Natural killer cell treated with Interleukin-12 subunit alpha and Interleukin-12 subunit beta and Interleukin-15 and Interleukin-18, amount 100 ng/mL, for 72 hours (primary cell): ENCODE results near the gene SPA17. TPM values are rescaled to one million over a fixed set of nuclear protein-coding genes. Genes with fewer than 3 reads are reported as not detected.
A peak's percentile ranks its signal among the peaks of the same experiment; 100 is the strongest.

Experiments used
- ATAC-seq, 2 donors: fragments of 150-1000 bp; cut with Tn5 transposase in 1 of 2; sonication (Bioruptor Pico), chemical (Tn5 transposase) in 1 of 2; 2 replicates each; pipeline ENCODE4 v1.10.0; 2021
- DNase-seq: peaks from one replicate; pipeline ENCODE4 v3.0.0; 2022; ENCODE audit warnings: low spot score
- H3K27ac Mint-ChIP-seq, 2 donors: 1 replicate in 1 of 2; 2 replicates in 1 of 2; pipeline ENCODE4 v1.8.0; 2022; ENCODE audit warnings: mixed read lengths in 2 of 2, mild to moderate bottlenecking in 1 of 2, moderate library complexity in 1 of 2
- H3K27me3 Mint-ChIP-seq, 2 donors: 1 replicate in 1 of 2; 2 replicates in 1 of 2; pipeline ENCODE4 v1.8.0; 2022; ENCODE audit warnings: mixed read lengths in 2 of 2
- H3K36me3 Mint-ChIP-seq: one replicate; pipeline ENCODE4 v1.8.0; 2022; ENCODE audit warnings: mixed read lengths
- H3K4me1 Mint-ChIP-seq, 2 donors: 1 replicate in 1 of 2; 2 replicates in 1 of 2; pipeline ENCODE4 v1.8.0; 2022; ENCODE audit warnings: low read depth in 2 of 2, mixed read lengths in 2 of 2, mild to moderate bottlenecking in 1 of 2
- H3K4me3 Mint-ChIP-seq: one replicate; pipeline ENCODE4 v1.8.0; 2022; ENCODE audit warnings: mixed read lengths
- H3K9me3 Mint-ChIP-seq: 2 replicates; pipeline ENCODE4 v1.8.0; 2022; ENCODE audit warnings: mixed read lengths
- total RNA-seq, 2 donors: library from RNA; stranded (reverse); gene quantifications; one replicate each; pipeline ENCODE4 v1.2.3, GENCODE V29; 2022

The SPA17 gene
- total RNA-seq, 2 donors from 2014 or later: 1.1 to 1.8 TPM

- DNase-seq (no peak), ATAC-seq (no peak)
- H3K9me3 Mint-ChIP-seq: no peaks in the 10 kb centered on the region
- no peaks in the 10 kb centered on the region for H3K36me3 Mint-ChIP-seq
- peak overlapping the region; percentile 76 to 92 for H3K27ac Mint-ChIP-seq
- H3K27me3 Mint-ChIP-seq: peaks cover 2 to 9% of the 10 kb centered on the region in 2 donors
- H3K4me3 Mint-ChIP-seq: peak overlapping the region; percentile 81
- peaks cover 12 to 23% of the 10 kb centered on the region in 2 donors for H3K4me1 Mint-ChIP-seq
Measured at GRCh38 chr11:124674571-124674970, 867 bp downstream of the SPA17 start.

GRCh38 chr11:124676386-124676785, 2.7 kb downstream of the SPA17 start:
- Mint-ChIP-seq H3K27ac (no peak overlapping the region), H3K9me3 (no peaks in the 10 kb centered on the region), H3K27me3 (peaks cover 6 to 17% of the 10 kb centered on the region in 2 donors), H3K36me3 (no peaks in the 10 kb centered on the region), H3K4me3 (no peak overlapping the region), H3K4me1 (peaks cover 12 to 23% of the 10 kb centered on the region in 2 donors)
- ATAC-seq (no peak), DNase-seq (no peak)

- Mint-ChIP-seq H3K9me3 (peaks cover 2% of the 10 kb centered on the region), H3K27me3 (peaks cover 6 to 27% of the 10 kb centered on the region in 2 donors), H3K27ac (no peak overlapping the region), H3K4me1 (peaks cover 8 to 16% of the 10 kb centered on the region in 2 donors), H3K4me3 (no peak overlapping the region), H3K36me3 (peaks cover 13% of the 10 kb centered on the region)
- ATAC-seq: no peak
- no peak for DNase-seq
Measured at GRCh38 chr11:124678416-124678815, 4.7 kb downstream of the SPA17 start.

- H3K27me3 Mint-ChIP-seq: peaks cover 9 to 33% of the 10 kb centered on the region in 2 donors
- no peak overlapping the region for H3K27ac Mint-ChIP-seq
- H3K36me3 Mint-ChIP-seq: peaks cover 13% of the 10 kb centered on the region
- no peak for DNase-seq
- no peak overlapping the region for H3K4me3 Mint-ChIP-seq
- H3K4me1 Mint-ChIP-seq: no peaks in the 10 kb centered on the region
- ATAC-seq: no peak
- H3K9me3 Mint-ChIP-seq: peaks cover 5% of the 10 kb centered on the region
Measured at GRCh38 chr11:124681421-124681820, 7.7 kb downstream of the SPA17 start.

- ATAC-seq: no peak
- Mint-ChIP-seq H3K36me3 (peaks cover 13% of the 10 kb centered on the region), H3K4me1 (no peaks in the 10 kb centered on the region), H3K4me3 (no peak overlapping the region), H3K9me3 (peaks cover 5% of the 10 kb centered on the region), H3K27me3 (peaks cover 15 to 43% of the 10 kb centered on the region in 2 donors), H3K27ac (no peak overlapping the region)
- DNase-seq: no peak
Measured at GRCh38 chr11:124682443-124682842, 8.7 kb downstream of the SPA17 start.

GRCh38 chr11:124693142-124693541, 19.4 kb downstream of the SPA17 start:
- H3K27ac Mint-ChIP-seq: no peak overlapping the region
- peaks cover 9 to 17% of the 10 kb centered on the region in 2 donors for H3K27me3 Mint-ChIP-seq
- no peak for ATAC-seq
- DNase-seq: no peak
- no peak overlapping the region for H3K4me3 Mint-ChIP-seq
- no peaks in the 10 kb centered on the region for H3K9me3 Mint-ChIP-seq
- no peaks in the 10 kb centered on the region for H3K36me3 Mint-ChIP-seq
- H3K4me1 Mint-ChIP-seq: no peaks in the 10 kb centered on the region

GRCh38 chr11:124699547-124699946, 25.8 kb downstream of the SPA17 start:
- Mint-ChIP-seq H3K4me3 (no peak overlapping the region), H3K36me3 (no peaks in the 10 kb centered on the region), H3K27ac (no peak overlapping the region), H3K27me3 (peaks cover 26 to 34% of the 10 kb centered on the region in 2 donors), H3K4me1 (no peaks in the 10 kb centered on the region), H3K9me3 (no peaks in the 10 kb centered on the region)
- ATAC-seq: no peak
- DNase-seq: no peak

- no peak overlapping the region for H3K27ac Mint-ChIP-seq
- no peaks in the 10 kb centered on the region for H3K4me1 Mint-ChIP-seq
- no peak overlapping the region for H3K4me3 Mint-ChIP-seq
- no peak for DNase-seq
- H3K9me3 Mint-ChIP-seq: no peaks in the 10 kb centered on the region
- no peaks in the 10 kb centered on the region for H3K36me3 Mint-ChIP-seq
- ATAC-seq: no peak
- peaks cover 26 to 34% of the 10 kb centered on the region in 2 donors for H3K27me3 Mint-ChIP-seq
Measured at GRCh38 chr11:124700028-124700427, 26.3 kb downstream of the SPA17 start.

- peaks cover 18 to 20% of the 10 kb centered on the region in 2 donors for H3K27me3 Mint-ChIP-seq
- DNase-seq (no peak), ATAC-seq (no peak)
- H3K9me3 Mint-ChIP-seq: no peaks in the 10 kb centered on the region
- H3K4me3 Mint-ChIP-seq: no peak overlapping the region
- no peaks in the 10 kb centered on the region for H3K36me3 Mint-ChIP-seq
- no peak overlapping the region for H3K27ac Mint-ChIP-seq
- no peaks in the 10 kb centered on the region for H3K4me1 Mint-ChIP-seq
Measured at GRCh38 chr11:124707829-124708228, 34.1 kb downstream of the SPA17 start.

- peaks cover 38% of the 10 kb centered on the region in 2 donors for H3K27me3 Mint-ChIP-seq
Measured at GRCh38 chr11:124712392-124712791, 38.7 kb downstream of the SPA17 start.

GRCh38 chr11:124716591-124716990, 42.9 kb downstream of the SPA17 start:
- Mint-ChIP-seq H3K4me3 (no peak overlapping the region), H3K27ac (no peak overlapping the region), H3K27me3 (peaks cover 56 to 59% of the 10 kb centered on the region in 2 donors), H3K9me3 (no peaks in the 10 kb centered on the region), H3K36me3 (no peaks in the 10 kb centered on the region), H3K4me1 (peaks cover 8 to 11% of the 10 kb centered on the region in 2 donors)
- DNase-seq (no peak), ATAC-seq (no peak)

More at GRCh38 chr11:124712392-124712791, 38.7 kb downstream of the SPA17 start:
- DNase-seq (no peak), ATAC-seq (no peak)
- Mint-ChIP-seq H3K27ac (no peak overlapping the region), H3K36me3 (no peaks in the 10 kb centered on the region), H3K4me1 (peaks cover under 1 to 2% of the 10 kb centered on the region in 2 donors), H3K4me3 (no peak overlapping the region), H3K9me3 (no peaks in the 10 kb centered on the region)

- Mint-ChIP-seq H3K27me3 (peaks cover 62 to 64% of the 10 kb centered on the region in 2 donors), H3K4me1 (peaks cover 8 to 11% of the 10 kb centered on the region in 2 donors), H3K9me3 (no peaks in the 10 kb centered on the region), H3K27ac (peak overlapping the region in 1 of 2 donors; percentile 34), H3K36me3 (no peaks in the 10 kb centered on the region), H3K4me3 (peak overlapping the region; percentile 82)
- DNase-seq: no peak
- ATAC-seq: no peak
Measured at GRCh38 chr11:124717421-124717785, 43.7 kb downstream of the SPA17 start.

GRCh38 chr11:124717786-124718651, 44.3 kb downstream of the SPA17 start:
- ATAC-seq: peak; percentile 64 to 74
- Mint-ChIP-seq H3K27ac (peak overlapping the region in 1 of 2 donors; percentile 34), H3K9me3 (no peaks in the 10 kb centered on the region), H3K36me3 (no peaks in the 10 kb centered on the region), H3K4me3 (peak overlapping the region; percentile 82), H3K27me3 (peaks cover 65 to 70% of the 10 kb centered on the region in 2 donors), H3K4me1 (peaks cover 8 to 11% of the 10 kb centered on the region in 2 donors)
- DNase-seq: no peak

GRCh38 chr11:124718801-124719200, 45.1 kb downstream of the SPA17 start:
- Mint-ChIP-seq H3K4me3 (no peak overlapping the region), H3K27me3 (peaks cover 67 to 74% of the 10 kb centered on the region in 2 donors), H3K27ac (no peak overlapping the region), H3K36me3 (no peaks in the 10 kb centered on the region), H3K9me3 (no peaks in the 10 kb centered on the region), H3K4me1 (peaks cover 8 to 11% of the 10 kb centered on the region in 2 donors)
- ATAC-seq (no peak), DNase-seq (no peak)
